HG03139 (cell line): ENCODE data around the gene RALA.

Source experiments
- ATAC-seq: cut with Tn5 transposase; IDR thresholded peaks from one replicate; pipeline ENCODE4 v1.9.1; 2021; ENCODE audit not compliant: unreplicated experiment

The RALA gene

GRCh38 chr7:39613577-39613976 lies 9.8 kb upstream of the RALA start:
- ATAC-seq, result no peak

GRCh38 chr7:39614299-39614698 lies 9.1 kb upstream of the RALA start:
- ATAC-seq, result no peak

GRCh38 chr7:39615350-39615975 lies 7.9 kb upstream of the RALA start:
- ATAC-seq, result no peak

- no peak for ATAC-seq
Measured at GRCh38 chr7:39616138-39616537, 7.2 kb upstream of the RALA start.

GRCh38 chr7:39617005-39617404 lies 6.4 kb upstream of the RALA start:
- no peak for ATAC-seq

- ATAC-seq, result no peak
Measured at GRCh38 chr7:39618868-39619267, 4.5 kb upstream of the RALA start.

- ATAC-seq, result no peak
Measured at GRCh38 chr7:39620486-39620885, 2.9 kb upstream of the RALA start.

- no peak for ATAC-seq
Measured at GRCh38 chr7:39621261-39621660, 2.1 kb upstream of the RALA start.

- no peak for ATAC-seq
Measured at GRCh38 chr7:39621784-39622411, 1.5 kb upstream of the RALA start.

GRCh38 chr7:39622609-39623008 lies 763 bp upstream of the RALA start:
- ATAC-seq, result no peak

- ATAC-seq, result peak; percentile 35
Measured at GRCh38 chr7:39623732-39624441, 515 bp downstream of the RALA start.

- ATAC-seq, result no peak
Measured at GRCh38 chr7:39624442-39624807, 1.1 kb downstream of the RALA start.

GRCh38 chr7:39624935-39625694 lies 1.7 kb downstream of the RALA start:
- no peak for ATAC-seq

- no peak for ATAC-seq
Measured at GRCh38 chr7:39631736-39632308, 8.4 kb downstream of the RALA start.

GRCh38 chr7:39633563-39634477 lies 10.4 kb downstream of the RALA start:
- peak; percentile 68 for ATAC-seq

- no peak for ATAC-seq
Measured at GRCh38 chr7:39634478-39634805, 11.1 kb downstream of the RALA start.

- no peak for ATAC-seq
Measured at GRCh38 chr7:39637400-39637799, 14.0 kb downstream of the RALA start.

- ATAC-seq, result no peak
Measured at GRCh38 chr7:39637963-39638485, 14.7 kb downstream of the RALA start.

- ATAC-seq, result no peak
Measured at GRCh38 chr7:39642896-39643295, 19.5 kb downstream of the RALA start.

GRCh38 chr7:39644170-39644569 lies 20.8 kb downstream of the RALA start:
- ATAC-seq, result no peak
